Measurements from ENCODE around the gene RPL11.
A peak's percentile ranks its signal among the peaks of the same experiment; 100 is the strongest.
"Not testable (repeated sequence)": the region's sequence is repeated elsewhere in the genome, so short reads cannot be mapped to it uniquely, and the experiment has no call there.

Gene RPL11

GRCh38 chr1:23691499-23692307 is at the start of gene RPL11:
RPL11 (plus strand) TSS chr1:23691806; CDS start chr1:23691824, 18 bp downstream.
- DNase-seq, result peak; percentile 86

- no peak for DNase-seq
Observed at GRCh38 chr1:23643736-23644554, 47.7 kb upstream of the RPL11 start.

- no peak for DNase-seq
Observed at GRCh38 chr1:23644555-23644866, 47.1 kb upstream of the RPL11 start.

- no peak for DNase-seq
Observed at GRCh38 chr1:23645338-23645737, 46.3 kb upstream of the RPL11 start.

GRCh38 chr1:23646091-23646490 is 45.5 kb upstream of the RPL11 start:
- no peak for DNase-seq

GRCh38 chr1:23646541-23646940 is 45.1 kb upstream of the RPL11 start:
- no peak for DNase-seq

- no peak for DNase-seq
Observed at GRCh38 chr1:23648576-23648975, 43.0 kb upstream of the RPL11 start.

GRCh38 chr1:23649157-23649556 is 42.4 kb upstream of the RPL11 start:
- DNase-seq, result not testable (repeated sequence)

GRCh38 chr1:23650344-23650990 is 41.1 kb upstream of the RPL11 start:
- no peak for DNase-seq

- DNase-seq, result no peak
Observed at GRCh38 chr1:23651069-23651808, 40.4 kb upstream of the RPL11 start.

- peak; percentile 36 for DNase-seq
Observed at GRCh38 chr1:23657659-23658275, 33.8 kb upstream of the RPL11 start.

GRCh38 chr1:23660671-23661070 is 30.9 kb upstream of the RPL11 start:
- DNase-seq, result no peak

- DNase-seq, result no peak
Observed at GRCh38 chr1:23661887-23662286, 29.7 kb upstream of the RPL11 start.

- DNase-seq, result no peak
Observed at GRCh38 chr1:23664837-23665795, 26.5 kb upstream of the RPL11 start.

- DNase-seq, result no peak
Observed at GRCh38 chr1:23667411-23667810, 24.2 kb upstream of the RPL11 start.

GRCh38 chr1:23670709-23671108 is 20.9 kb upstream of the RPL11 start:
- no peak for DNase-seq

GRCh38 chr1:23673086-23673813 is 18.4 kb upstream of the RPL11 start:
- no peak for DNase-seq

- DNase-seq, result no peak
Observed at GRCh38 chr1:23679815-23680214, 11.8 kb upstream of the RPL11 start.

GRCh38 chr1:23682946-23683345 is 8.7 kb upstream of the RPL11 start:
- no peak for DNase-seq

- DNase-seq, result no peak
Observed at GRCh38 chr1:23684415-23684814, 7.2 kb upstream of the RPL11 start.

- DNase-seq, result not testable (repeated sequence)
Observed at GRCh38 chr1:23685197-23685596, 6.4 kb upstream of the RPL11 start.
